Endodermal cell (in vitro differentiated cells): ENCODE data around the gene ITM2B. TPM values are rescaled to one million over a fixed set of nuclear protein-coding genes. Genes with fewer than 3 reads are reported as not detected.

Source experiments
- DNase-seq: peaks from one replicate; pipeline ENCODE4 v3.0.0-alpha.2; 2017
- H3K27ac ChIP-seq: 2 replicates; pipeline ENCODE4 v1.5.1; 2013; ENCODE audit warnings: mild to moderate bottlenecking, low read depth, low read length, moderate library complexity
- H3K27me3 ChIP-seq: 2 replicates; pipeline ENCODE4 v1.6.1; 2013; ENCODE audit warnings: mild to moderate bottlenecking, low read length, moderate library complexity; ENCODE audit not compliant: insufficient read depth, control insufficient read depth, poor library complexity, severe bottlenecking
- H3K36me3 ChIP-seq: 2 replicates; pipeline ENCODE4 v1.7.0; 2013; ENCODE audit warnings: mild to moderate bottlenecking, low read length, moderate library complexity; ENCODE audit not compliant: control insufficient read depth, insufficient read depth
- H3K4me1 ChIP-seq: one replicate; pipeline ENCODE4 v1.7.0; 2013; ENCODE audit warnings: low read length; ENCODE audit not compliant: control insufficient read depth, insufficient read depth
- H3K4me3 ChIP-seq: 2 replicates; pipeline ENCODE4 v1.5.1; 2013; ENCODE audit warnings: mild to moderate bottlenecking, low read length, moderate library complexity
- H3K9ac ChIP-seq: 2 replicates; pipeline ENCODE4 v1.6.1; 2013; ENCODE audit warnings: mild to moderate bottlenecking, low read length, moderate library complexity; ENCODE audit not compliant: poor library complexity, severe bottlenecking; ENCODE audit errors: extremely low read depth
- H3K9me3 ChIP-seq: 2 replicates; pipeline ENCODE4 v1.6.1; 2013; ENCODE audit warnings: mild to moderate bottlenecking, low read length, moderate library complexity; ENCODE audit not compliant: control insufficient read depth
- H3K27ac Mint-ChIP-seq: 2 replicates; pipeline ENCODE4 v1.8.0; 2020; ENCODE audit warnings: mixed read lengths
- H3K27me3 Mint-ChIP-seq: 2 replicates; pipeline ENCODE4 v1.8.0; 2021; ENCODE audit warnings: mild to moderate bottlenecking, mixed read lengths; ENCODE audit not compliant: insufficient read depth
- H3K36me3 Mint-ChIP-seq: 2 replicates; pipeline ENCODE4 v1.8.0; 2020; ENCODE audit warnings: low read depth, mixed read lengths
- H3K4me1 Mint-ChIP-seq: 2 replicates; pipeline ENCODE4 v1.8.0; 2020; ENCODE audit warnings: mixed read lengths
- H3K4me3 Mint-ChIP-seq: 2 replicates; pipeline ENCODE4 v1.8.0; 2020; ENCODE audit warnings: mild to moderate bottlenecking, moderate library complexity, mixed read lengths
- H3K9me3 Mint-ChIP-seq: 2 replicates; pipeline ENCODE4 v1.8.0; 2020; ENCODE audit warnings: mild to moderate bottlenecking, mixed read lengths
- CTCF ChIP-seq: fragments of 200-600 bp; sonication (generic); conservative IDR thresholded peaks from 2 replicates; pipeline ENCODE4 v1.5.0; 2021; ENCODE audit warnings: antibody characterized with exemption, mild to moderate bottlenecking
- WGBS, 2 experiments: methylation state at CpG; one replicate each; pipeline versions ENCODE4 v1.1.5 to v1.1.7; 2013; ENCODE audit warnings: missing lambda C conversion rate in 2 of 2, mixed read lengths in 1 of 2; ENCODE audit not compliant: insufficient coverage in 1 of 2, insufficient read length in 1 of 2; 5-methylcytosine and 5-hydroxymethylcytosine counted together
- total RNA-seq, 2 donors: library from RNA; stranded (reverse); fragmentation: NEBNext Ultra II Directional in 1 of 2; extraction: Animal tissue kit (Norgen Biotek cat#: 25700) in 1 of 2; gene quantifications; 2 replicates in 1 of 2; 3 replicates in 1 of 2; pipeline ENCODE4 v1.2.1, GENCODE V29; 2021

ITM2B gene
- total RNA-seq, 2 donors from 2014 or later, result 158 to 170 TPM

- peak overlapping the region; percentile 94 for H3K4me3 Mint-ChIP-seq
- peak overlapping the region; percentile 95 for H3K9ac ChIP-seq
- peak overlapping the region; percentile 74 for H3K27ac ChIP-seq
- H3K27me3 Mint-ChIP-seq, result peaks cover 11% of the 10 kb centered on the region
- H3K36me3 Mint-ChIP-seq, result no peaks in the 10 kb centered on the region
- H3K4me1 ChIP-seq, result peaks cover 6% of the 10 kb centered on the region
- no peaks in the 10 kb centered on the region for H3K9me3 ChIP-seq
- no peaks in the 10 kb centered on the region for H3K9me3 Mint-ChIP-seq
- 0 to 3% methylated on average over 5 to 11 of the region's 12 CpGs for whole genome bisulfite sequencing, 2 experiments
- peaks cover 31% of the 10 kb centered on the region for H3K4me1 Mint-ChIP-seq
- H3K27me3 ChIP-seq, result peaks cover 16% of the 10 kb centered on the region
- no peak for DNase-seq
- no peak for TF ChIP-seq CTCF
- peak overlapping the region; percentile 99 for H3K27ac Mint-ChIP-seq
- H3K36me3 ChIP-seq, result peaks cover 3% of the 10 kb centered on the region
- H3K4me3 ChIP-seq, result peak overlapping the region; percentile 99
Observed at GRCh38 chr13:48233889-48234488, 983 bp downstream of the ITM2B start.

GRCh38 chr13:48234566-48235340 lies 1.7 kb downstream of the ITM2B start:
- H3K4me1 Mint-ChIP-seq, result peaks cover 31% of the 10 kb centered on the region

More at GRCh38 chr13:48234566-48235340, 1.7 kb downstream of the ITM2B start:
- Histone ChIP-seq H3K4me1 (peaks cover 6% of the 10 kb centered on the region), H3K9ac (peak overlapping the region; percentile 95), H3K9me3 (no peaks in the 10 kb centered on the region), H3K27ac (peak overlapping the region; percentile 4), H3K4me3 (peak overlapping the region; percentile 99), H3K27me3 (peaks cover 16% of the 10 kb centered on the region), H3K36me3 (peaks cover 10% of the 10 kb centered on the region)
- no peak for TF ChIP-seq CTCF
- Mint-ChIP-seq H3K4me3 (peak overlapping the region; percentile 94), H3K27me3 (peaks cover 11% of the 10 kb centered on the region), H3K27ac (peak overlapping the region; percentile 90), H3K9me3 (no peaks in the 10 kb centered on the region), H3K36me3 (no peaks in the 10 kb centered on the region)
- 38 to 49% methylated on average over 3 to 6 of the region's 7 CpGs for WGBS, 2 experiments
- DNase-seq, result no peak
